ENCODE results near the gene SERPINE1.

SERPINE1 gene

DNA sequence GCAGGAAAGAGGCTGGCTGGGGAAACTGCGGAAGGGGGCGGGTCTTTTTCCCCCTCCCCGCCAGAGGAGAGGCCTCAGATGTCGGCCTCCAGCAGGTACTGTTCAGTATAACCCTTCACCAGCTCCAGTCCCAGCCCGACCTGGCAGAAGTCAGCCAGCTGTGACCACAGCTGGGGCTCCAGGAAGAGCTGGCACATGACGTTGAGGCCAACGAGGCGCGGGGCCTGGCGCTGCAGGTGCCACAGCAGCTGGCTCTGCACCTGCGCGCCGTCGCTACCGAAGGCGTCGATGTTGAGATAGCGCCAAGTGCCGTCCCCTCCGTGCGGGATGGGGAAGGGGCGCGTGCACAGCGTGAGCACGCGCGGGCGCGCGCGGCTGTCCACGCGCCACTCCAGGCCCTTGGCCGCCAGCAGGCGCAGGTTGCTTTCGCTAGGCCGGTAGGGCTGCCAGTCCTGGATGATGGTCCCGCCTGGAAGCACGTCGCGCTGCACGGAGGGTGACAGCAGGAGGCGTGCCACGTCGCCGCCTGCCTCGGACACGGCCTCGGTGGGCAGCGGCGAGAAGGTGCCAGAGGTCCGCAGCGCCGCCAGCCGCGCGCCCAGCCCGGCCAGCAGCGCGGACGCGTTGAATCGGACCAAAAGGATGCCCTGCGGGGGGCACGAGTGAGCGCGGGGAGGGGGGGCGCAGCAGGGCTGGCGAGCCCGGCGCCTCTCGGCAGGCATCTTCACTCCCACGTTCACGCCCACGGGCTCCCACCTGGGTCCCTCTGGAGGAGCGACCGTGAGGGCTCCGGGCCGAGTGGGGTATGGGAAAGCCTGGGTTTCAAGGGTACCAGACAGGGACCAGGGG is 45.3 kb downstream of the SERPINE1 start:
- DNase-seq = peak; percentile 87

- DNase-seq = peak; percentile 79
Observed at GRCh38 chr7:101172854-101173751, 46.2 kb downstream of the SERPINE1 start.

- DNase-seq = peak; percentile 15
Observed at GRCh38 chr7:101173752-101174244, 46.9 kb downstream of the SERPINE1 start.

GRCh38 chr7:101174322-101174854 is 47.5 kb downstream of the SERPINE1 start:
- DNase-seq = no peak

DNA sequence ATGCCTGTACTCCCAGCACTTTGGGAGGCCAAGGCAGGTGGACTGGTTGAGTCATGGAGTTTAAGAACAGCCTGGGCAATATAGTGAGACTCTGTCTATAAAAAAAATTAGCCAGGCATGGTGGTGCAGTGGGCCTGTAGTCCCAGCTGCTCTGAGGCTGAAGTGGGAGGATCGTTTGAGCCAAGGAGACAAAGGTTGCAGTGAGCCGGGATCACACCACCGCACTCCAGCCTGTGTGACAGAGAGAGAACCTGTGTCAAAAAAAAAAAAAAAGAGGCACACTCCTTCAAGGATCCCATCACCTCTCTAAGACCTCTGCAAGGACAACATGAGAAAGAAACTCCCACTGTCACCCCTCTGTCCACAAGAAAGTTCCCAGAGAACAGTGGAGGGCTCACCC is 48.8 kb downstream of the SERPINE1 start:
- no peak for DNase-seq

DNA sequence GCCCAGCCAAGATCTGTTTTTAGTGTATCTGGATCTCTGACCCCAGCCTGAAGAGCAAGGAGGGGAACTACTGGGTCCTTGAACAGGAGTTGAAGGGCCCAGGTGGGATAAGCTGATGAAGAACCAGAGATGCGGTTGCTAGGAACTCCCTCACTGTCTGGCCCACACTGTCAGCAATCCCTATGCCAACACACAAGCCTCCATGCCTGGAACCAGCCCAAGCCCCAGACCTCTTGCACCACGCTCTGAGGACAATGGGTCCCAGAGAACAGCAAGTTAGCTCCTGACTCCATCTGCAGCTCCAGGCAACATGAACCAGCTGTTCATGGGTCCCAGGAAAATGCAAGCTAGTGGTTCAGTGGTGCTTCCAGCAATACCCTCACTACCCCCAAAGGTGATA is 50.7 kb downstream of the SERPINE1 start:
- DNase-seq = no peak

GRCh38 chr7:101179117-101179516 is 52.2 kb downstream of the SERPINE1 start:
- peak; percentile 70 for DNase-seq

DNA sequence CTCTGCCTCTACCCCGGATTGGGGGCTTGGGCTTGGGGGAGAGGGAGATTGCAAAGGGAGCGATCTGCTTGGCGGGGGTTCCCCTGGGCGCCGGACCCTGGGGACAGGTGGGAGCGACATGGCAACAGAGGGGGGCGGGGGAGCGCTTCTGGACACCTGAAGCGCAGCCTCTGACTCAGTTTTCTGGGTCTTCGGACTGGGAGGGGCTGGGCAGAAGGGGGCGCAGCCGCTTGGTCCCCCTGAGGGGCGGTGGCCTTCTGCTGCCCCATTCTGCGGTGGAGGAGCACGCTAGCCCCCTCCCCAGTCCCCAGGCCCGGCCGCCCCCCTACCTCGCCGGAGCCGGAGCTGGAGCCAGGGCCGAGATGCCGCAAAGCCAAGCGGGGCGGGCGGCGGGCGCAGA is 52.8 kb downstream of the SERPINE1 start:
- DNase-seq = no peak

GRCh38 chr7:101180130-101180755 is 53.3 kb downstream of the SERPINE1 start, which contains the start of gene NAT16:
NAT16 (minus strand) TSS chr7:101180293; CDS start chr7:101174807, 5,486 bp downstream.
- peak; percentile 24 for DNase-seq

DNA sequence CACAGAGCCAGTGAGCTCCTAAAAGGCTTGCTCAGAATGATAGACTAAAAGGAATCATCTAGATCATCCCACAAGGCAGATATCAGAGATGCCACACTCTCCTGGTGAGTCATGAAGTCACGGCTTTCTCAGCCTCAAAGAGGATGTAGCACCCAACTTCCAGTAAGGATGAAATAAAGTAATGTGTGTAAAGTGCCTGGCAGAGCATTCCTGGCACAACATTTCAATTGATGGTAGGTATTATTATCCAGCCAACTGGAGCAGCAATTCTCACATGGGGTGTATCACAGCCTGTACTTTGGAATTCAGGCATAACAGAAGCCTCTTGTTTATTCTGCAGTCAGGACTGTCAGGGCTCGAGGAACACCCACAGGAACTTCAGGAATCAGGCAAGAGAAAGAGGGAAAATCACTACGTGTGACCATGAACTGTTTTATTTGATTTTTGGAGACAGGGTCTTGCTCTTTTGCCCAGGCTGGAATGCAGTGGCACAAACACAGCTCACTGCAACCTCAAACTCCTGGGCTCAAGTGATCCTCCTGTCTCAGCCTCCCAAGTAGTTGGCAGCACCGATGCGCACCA is 58.4 kb downstream of the SERPINE1 start:
- DNase-seq = no peak

DNA sequence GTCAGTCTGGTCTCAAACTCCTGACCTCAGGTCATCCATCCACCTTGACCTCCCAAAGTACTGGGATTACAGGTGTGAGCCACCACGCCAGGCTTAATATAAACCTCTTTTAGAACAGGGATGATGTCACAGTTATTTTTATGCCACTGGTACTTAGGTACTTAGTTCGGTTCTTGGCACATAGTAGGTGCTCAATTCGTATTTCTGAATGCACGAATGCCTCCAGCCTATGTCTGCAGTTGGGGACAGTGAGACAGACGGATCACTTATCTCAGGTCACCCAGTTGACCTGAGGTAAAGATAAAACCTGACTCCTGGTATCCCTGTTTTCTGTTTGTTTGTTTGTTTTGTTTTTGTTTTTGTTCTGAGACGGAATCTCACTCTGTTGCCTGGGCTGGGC is 59.3 kb downstream of the SERPINE1 start:
- no peak for DNase-seq

GRCh38 chr7:101186844-101187428 is 60.0 kb downstream of the SERPINE1 start:
- no peak for DNase-seq
